CD4-positive, alpha-beta T cell (primary cell): ENCODE results near the gene GCDH. TPM values are rescaled to one million over a fixed set of nuclear protein-coding genes. Genes with fewer than 3 reads are reported as not detected.
A peak's percentile ranks its signal among the peaks of the same experiment; 100 is the strongest.

Experiments used
- ATAC-seq: fragments of 200-7000 bp; cut with Tn5 transposase; one replicate; pipeline ENCODE4 v1.10.0; 2022; ENCODE audit warnings: mild to moderate bottlenecking; ENCODE audit not compliant: poor library complexity
- CTCF ChIA-PET: fragments of 350-600 bp; sonication (Branson Sonifier 250); formaldehyde crosslinking; loops from one replicate; lab custom pipeline; 2021; ENCODE audit warnings: antibody characterized with exemption, inconsistent platforms; lab: Charles Lee
- POLR2A ChIA-PET: fragments of 350-600 bp; sonication (Branson Sonifier 250); formaldehyde crosslinking; loops from one replicate; lab custom pipeline; 2021; ENCODE audit warnings: antibody characterized with exemption, inconsistent platforms; lab: Charles Lee
- DNase-seq, 14 experiments: peaks; one replicate each; pipeline ENCODE4 v3.0.0-alpha.2; 2013 to 2020; ENCODE audit warnings: mixed read lengths in 2 of 14
- H3K27ac ChIP-seq, 2 donors: one replicate each; pipeline versions ENCODE4 v1.5.1 to v1.7.0; 2013; ENCODE audit warnings: low read length in 2 of 2, low read depth in 1 of 2, mild to moderate bottlenecking in 1 of 2
- H3K27me3 ChIP-seq, 2 experiments: 1 replicate in 1 of 2; 2 replicates in 1 of 2; pipeline versions ENCODE4 v1.6.1 to v1.7.0; 2013; ENCODE audit warnings: low read length in 2 of 2, control low read depth in 1 of 2, mild to moderate bottlenecking in 1 of 2, moderate library complexity in 1 of 2; ENCODE audit not compliant: insufficient read depth in 2 of 2, control insufficient read depth in 1 of 2
- H3K36me3 ChIP-seq: one replicate; pipeline ENCODE4 v1.6.1; 2013; ENCODE audit warnings: low read length, control low read depth; ENCODE audit not compliant: insufficient read depth
- H3K4me1 ChIP-seq: one replicate; pipeline ENCODE4 v1.6.1; 2013; ENCODE audit warnings: low read length, control low read depth; ENCODE audit not compliant: insufficient read depth
- H3K4me3 ChIP-seq: one replicate; pipeline ENCODE4 v1.5.1; 2013; ENCODE audit warnings: mild to moderate bottlenecking, low read length, moderate library complexity
- H3K9me3 ChIP-seq, 2 experiments: 1 replicate in 1 of 2; 2 replicates in 1 of 2; pipeline versions ENCODE4 v1.6.1 to v1.7.0; 2013; ENCODE audit warnings: low read length in 2 of 2, mild to moderate bottlenecking in 2 of 2, control low read depth in 1 of 2, moderate library complexity in 1 of 2; ENCODE audit not compliant: control insufficient read depth in 1 of 2, insufficient read depth in 1 of 2
- H3K27ac Mint-ChIP-seq: one replicate; pipeline ENCODE4 v1.8.0; 2020; ENCODE audit warnings: mixed read lengths
- H3K27me3 Mint-ChIP-seq: one replicate; pipeline ENCODE4 v1.8.0; 2021; ENCODE audit warnings: mixed read lengths
- H3K36me3 Mint-ChIP-seq: one replicate; pipeline ENCODE4 v1.8.0; 2021; ENCODE audit warnings: low read depth, mixed read lengths
- H3K4me1 Mint-ChIP-seq: one replicate; pipeline ENCODE4 v1.8.0; 2021; ENCODE audit warnings: low read depth, mixed read lengths
- H3K4me3 Mint-ChIP-seq: one replicate; pipeline ENCODE4 v1.8.0; 2020; ENCODE audit warnings: mild to moderate bottlenecking, mixed read lengths
- H3K9me3 Mint-ChIP-seq: one replicate; pipeline ENCODE4 v1.8.0; 2020; ENCODE audit warnings: mixed read lengths
- intact Hi-C, 2 experiments: fragments of 100-400 bp; cut with DNase I in 1 of 2; cut with micrococcal nuclease in 1 of 2; formaldehyde crosslinking; loops; one replicate each; pipeline versions ENCODE4 v1.15.1 to v1.9.0; 2023 to 2025; cut with DNase I, micrococcal nuclease
- total RNA-seq, 174 experiments: library from RNA in 2 of 174; stranded (reverse) in 2 of 174; gene quantifications; one replicate each; pipeline ENCODE4 v1.2.3 and lab custom pipeline; 2021 to 2026
- TF ChIP-seq, protein P1 (sequence below): fragments of 200-600 bp; IDR thresholded peaks from one replicate; pipeline ENCODE4 v1.8.0; 2022; ENCODE audit warnings: antibody characterized with exemption, mild to moderate bottlenecking

The GCDH gene
- total RNA-seq, 2 experiments from 2014 or later = 39.2 to 42.1 TPM

DNA sequence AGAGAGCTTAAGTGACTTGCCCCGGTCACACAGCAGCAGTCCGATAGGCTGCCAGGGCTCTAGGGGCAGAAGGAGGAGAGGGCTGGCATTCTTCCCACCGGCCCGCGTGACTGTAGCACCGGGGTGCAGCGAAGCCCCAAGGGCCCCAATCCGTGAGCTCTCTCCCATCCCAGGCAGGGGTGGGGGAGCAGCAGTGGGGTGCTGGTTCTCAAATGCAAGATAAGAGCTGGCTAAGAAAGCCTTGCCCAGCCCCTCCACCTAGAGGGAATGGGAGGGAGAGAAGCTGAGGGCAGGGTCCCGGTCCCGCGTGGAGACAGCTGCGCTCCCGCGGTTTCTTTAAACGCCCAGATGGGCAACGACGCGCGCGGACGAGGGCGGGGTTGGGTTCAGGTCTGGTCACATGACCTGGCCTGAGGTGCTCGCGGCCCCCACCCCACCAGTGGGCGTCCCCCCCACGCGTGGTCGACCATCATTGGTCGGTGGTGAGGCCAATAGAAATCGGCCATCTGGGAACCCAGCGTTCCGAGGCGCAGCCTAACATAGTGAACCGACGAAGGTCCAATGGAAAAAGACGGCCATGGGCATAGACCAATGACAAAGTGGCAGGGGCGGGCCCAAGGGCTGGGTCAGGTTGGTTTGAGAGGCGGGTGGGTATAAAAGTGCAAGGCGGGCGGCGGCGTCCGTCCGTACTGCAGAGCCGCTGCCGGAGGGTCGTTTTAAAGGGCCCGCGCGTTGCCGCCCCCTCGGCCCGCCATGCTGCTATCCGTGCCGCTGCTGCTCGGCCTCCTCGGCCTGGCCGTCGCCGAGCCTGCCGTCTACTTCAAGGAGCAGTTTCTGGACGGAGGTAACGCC is 47.2 kb downstream of the GCDH start, which contains the start of gene CALR:
Gene CALR, plus strand, starts transcription at position 683 of the 852 bp plus-strand sequence. Its CDS starts 71 bp downstream, at position 754.
- peak within 1 kb of the TSS; percentile 74 to 80 for H3K27ac ChIP-seq
- DNase-seq (peak; percentile 97 to 100 (median 99)), ATAC-seq (peak; percentile 88)
- TF ChIP-seq, protein P1, sequence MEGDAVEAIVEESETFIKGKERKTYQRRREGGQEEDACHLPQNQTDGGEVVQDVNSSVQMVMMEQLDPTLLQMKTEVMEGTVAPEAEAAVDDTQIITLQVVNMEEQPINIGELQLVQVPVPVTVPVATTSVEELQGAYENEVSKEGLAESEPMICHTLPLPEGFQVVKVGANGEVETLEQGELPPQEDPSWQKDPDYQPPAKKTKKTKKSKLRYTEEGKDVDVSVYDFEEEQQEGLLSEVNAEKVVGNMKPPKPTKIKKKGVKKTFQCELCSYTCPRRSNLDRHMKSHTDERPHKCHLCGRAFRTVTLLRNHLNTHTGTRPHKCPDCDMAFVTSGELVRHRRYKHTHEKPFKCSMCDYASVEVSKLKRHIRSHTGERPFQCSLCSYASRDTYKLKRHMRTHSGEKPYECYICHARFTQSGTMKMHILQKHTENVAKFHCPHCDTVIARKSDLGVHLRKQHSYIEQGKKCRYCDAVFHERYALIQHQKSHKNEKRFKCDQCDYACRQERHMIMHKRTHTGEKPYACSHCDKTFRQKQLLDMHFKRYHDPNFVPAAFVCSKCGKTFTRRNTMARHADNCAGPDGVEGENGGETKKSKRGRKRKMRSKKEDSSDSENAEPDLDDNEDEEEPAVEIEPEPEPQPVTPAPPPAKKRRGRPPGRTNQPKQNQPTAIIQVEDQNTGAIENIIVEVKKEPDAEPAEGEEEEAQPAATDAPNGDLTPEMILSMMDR = no peak
- ChIA-PET CTCF (interaction anchor here (1.4 to 3.3 kb wide), 3 partner anchors 27 to 156 kb away, joined by 4 to 25 read pairs (median 9); no protein-coding TSS in a partner anchor), POLR2A (interaction anchor here (0.7 to 3.3 kb wide), 12 partner anchors 9 to 156 kb away, joined by 3 to 24 read pairs (median 6); partner anchors contain the start of genes GADD45GIP1, GCDH and SYCE2)
- peaks cover 58% of the 10 kb centered on the region for H3K36me3 Mint-ChIP-seq
- peaks cover 0 to 7% of the 10 kb centered on the region in 2 experiments for H3K9me3 ChIP-seq
- H3K4me3 ChIP-seq = peak within 1 kb of the TSS; percentile 94
- H3K36me3 ChIP-seq = peaks cover 40% of the 10 kb centered on the region
- no peaks in the 10 kb centered on the region for H3K9me3 Mint-ChIP-seq
- H3K27me3 ChIP-seq = no peaks in the 10 kb centered on the region
- H3K4me3 Mint-ChIP-seq = peak within 1 kb of the TSS; percentile 94
- H3K4me1 ChIP-seq = peaks cover 63% of the 10 kb centered on the region
- H3K4me1 Mint-ChIP-seq = peaks cover 55% of the 10 kb centered on the region
- H3K27ac Mint-ChIP-seq = peak within 1 kb of the TSS; percentile 93
- intact Hi-C loops = loop anchor here (2.0 to 10.0 kb wide), 4 partner anchors 47 to 203 kb away; partner anchors contain the start of genes GCDH (in 2 of the 2), GET3 (in 1 of the 2), PRDX2 (in 1 of the 2) and RNASEH2A (in 1 of the 2)
- no peaks in the 10 kb centered on the region for H3K27me3 Mint-ChIP-seq

DNA sequence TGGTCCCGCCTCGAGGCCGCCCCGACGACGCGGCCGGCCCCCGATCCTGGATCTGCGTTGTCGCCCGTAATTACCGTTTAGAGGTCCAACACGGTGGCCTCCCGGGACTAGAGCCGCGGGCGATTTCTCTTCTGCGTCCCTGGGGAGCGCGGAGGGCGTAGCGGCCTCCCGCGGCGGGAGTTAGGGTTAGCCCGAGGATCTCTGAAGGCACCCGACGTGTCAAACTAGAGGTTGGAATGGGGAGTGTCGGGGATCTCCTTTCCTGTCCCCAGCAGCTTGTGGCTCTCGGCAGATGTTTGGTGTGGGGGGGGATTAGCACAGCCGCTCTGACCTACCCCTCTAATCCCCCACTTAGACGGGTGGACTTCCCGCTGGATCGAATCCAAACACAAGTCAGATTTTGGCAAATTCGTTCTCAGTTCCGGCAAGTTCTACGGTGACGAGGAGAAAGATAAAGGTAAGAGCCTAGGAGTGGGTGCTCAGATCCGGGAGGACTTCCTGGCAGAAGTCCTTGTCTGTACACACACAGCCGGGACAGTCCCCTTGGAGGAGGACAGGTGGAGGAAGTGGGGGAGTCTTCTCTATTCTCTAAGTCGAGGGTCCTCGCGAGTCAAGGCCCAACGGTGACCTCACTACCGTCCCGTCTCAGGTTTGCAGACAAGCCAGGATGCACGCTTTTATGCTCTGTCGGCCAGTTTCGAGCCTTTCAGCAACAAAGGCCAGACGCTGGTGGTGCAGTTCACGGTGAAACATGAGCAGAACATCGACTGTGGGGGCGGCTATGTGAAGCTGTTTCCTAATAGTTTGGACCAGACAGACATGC is 48.0 kb downstream of the GCDH start:
- POLR2A ChIA-PET = interaction anchor here (1.1 to 3.3 kb wide), 6 partner anchors 14 to 147 kb away, joined by 3 to 24 read pairs (median 10); partner anchors contain the start of genes GADD45GIP1 and GCDH

More for the DNA sequence above, 48.0 kb downstream of the GCDH start:
- H3K4me3 Mint-ChIP-seq = peak overlapping the region; percentile 94
- DNase-seq (peak in 10 of 14 experiments; percentile 15 to 74 (median 30)), ATAC-seq (peak; percentile 32)
- no peaks in the 10 kb centered on the region for H3K27me3 Mint-ChIP-seq
- peak overlapping the region; percentile 93 for H3K27ac Mint-ChIP-seq
- Histone ChIP-seq H3K36me3 (peaks cover 48% of the 10 kb centered on the region), H3K27ac (peak overlapping the region; percentile 74 to 80), H3K9me3 (peaks cover 0 to 12% of the 10 kb centered on the region in 2 experiments), H3K4me1 (peaks cover 65% of the 10 kb centered on the region), H3K27me3 (peaks cover 0 to 3% of the 10 kb centered on the region in 2 experiments), H3K4me3 (peak overlapping the region; percentile 94)
- intact Hi-C loops = loop anchor here (2.0 to 10.0 kb wide), 4 partner anchors 48 to 204 kb away; partner anchors contain the start of genes GCDH (in 2 of the 2), GET3 (in 1 of the 2), PRDX2 (in 1 of the 2) and RNASEH2A (in 1 of the 2)
- CTCF ChIA-PET = interaction anchor here (2.6 to 3.3 kb wide), 2 partner anchors 26 to 54 kb away, joined by 9 to 25 read pairs; no protein-coding TSS in a partner anchor
- H3K36me3 Mint-ChIP-seq = peaks cover 60% of the 10 kb centered on the region
- peaks cover 52% of the 10 kb centered on the region for H3K4me1 Mint-ChIP-seq
- no peaks in the 10 kb centered on the region for H3K9me3 Mint-ChIP-seq
- TF ChIP-seq, protein P1 = no peak
